Left lung (tissue), 10 donors: ENCODE results near the gene ANTXR1. TPM values are rescaled to one million over a fixed set of nuclear protein-coding genes. Genes with fewer than 3 reads are reported as not detected.

ENCODE experiments used
- ATAC-seq: fragments of 200-7000 bp; cut with Tn5 transposase; one replicate; pipeline ENCODE4 v1.9.1; 2020; ENCODE audit warnings: moderate library complexity
- DNase-seq, 4 donors: peaks; one replicate each; pipeline ENCODE4 v3.0.0-alpha.2; 2013 to 2020
- H3K27ac ChIP-seq, 2 donors: fragments of 200-600 bp; sonication (generic) in 1 of 2; one replicate each; pipeline versions ENCODE4 v1.5.0 to v1.8.0; 2020 to 2021
- H3K27me3 ChIP-seq, 2 donors: fragments of 200-600 bp; sonication (generic) in 1 of 2; one replicate each; pipeline versions ENCODE4 v1.5.0 to v1.8.0; 2020 to 2021
- H3K36me3 ChIP-seq, 2 donors: fragments of 200-600 bp; sonication (generic) in 1 of 2; one replicate each; pipeline versions ENCODE4 v1.5.0 to v1.8.0; 2020 to 2021
- H3K4me1 ChIP-seq, 2 donors: fragments of 200-600 bp; one replicate each; pipeline ENCODE4 v1.8.0; 2021
- H3K4me3 ChIP-seq, 2 donors: fragments of 200-600 bp; sonication (generic) in 1 of 2; one replicate each; pipeline versions ENCODE4 v1.5.0 to v1.8.0; 2020 to 2021; ENCODE audit warnings: mild to moderate bottlenecking in 1 of 2
- H3K9me3 ChIP-seq, 2 donors: fragments of 200-600 bp; sonication (generic) in 1 of 2; one replicate each; pipeline versions ENCODE4 v1.5.0 to v1.8.0; 2020 to 2021
- CTCF ChIP-seq, 2 donors: fragments of 200-600 bp; sonication (generic) in 1 of 2; IDR thresholded peaks; one replicate each; pipeline versions ENCODE4 v1.5.0 to v1.8.0; 2021; ENCODE audit warnings: antibody characterized with exemption in 2 of 2
- intact Hi-C, 2 donors: fragments of 100-400 bp; cut with DNase I; formaldehyde crosslinking; loops; one replicate each; pipeline versions ENCODE4 v1.11.2 to v1.14.2; 2022
- polyA plus RNA-seq, 6 donors: library from polyadenylated mRNA; unstranded; fragments of 120-200 nt; gene quantifications; one replicate each; pipeline ENCODE4 v1.2.1, GENCODE V29; 2013; ENCODE audit not compliant: insufficient read length in 6 of 6
- total RNA-seq, 2 donors: library from RNA; stranded (reverse); fragmentation: NEBNext Ultra II Directional; extraction: Animal tissue kit (Norgen Biotek cat#: 25700); gene quantifications; one replicate each; pipeline ENCODE4 v1.2.1, GENCODE V29; 2021
- donor health status: DM: no; HTN: yes; CAD: no.
- donor health status: DM: no; HTN: no; CAD: no.

The ANTXR1 gene
- total and polyA plus RNA-seq, 8 donors = 70.2 to 115 (median 87.3) TPM

GRCh38 chr2:69059731-69060290 is 46.8 kb downstream of the ANTXR1 start:
- peaks cover 0 to 6% of the 10 kb centered on the region in 2 donors for H3K4me1 ChIP-seq
- no peak for DNase-seq
- no peaks in the 10 kb centered on the region for H3K36me3 ChIP-seq
- intact Hi-C loops = no loop called here
- no peak overlapping the region for H3K27ac ChIP-seq
- ATAC-seq = no peak
- H3K9me3 ChIP-seq = no peaks in the 10 kb centered on the region
- no peaks in the 10 kb centered on the region for H3K27me3 ChIP-seq
- TF ChIP-seq CTCF (IDR thresholded peaks at IDR 0.05) = no peak
- no peak overlapping the region for H3K4me3 ChIP-seq

DNA sequence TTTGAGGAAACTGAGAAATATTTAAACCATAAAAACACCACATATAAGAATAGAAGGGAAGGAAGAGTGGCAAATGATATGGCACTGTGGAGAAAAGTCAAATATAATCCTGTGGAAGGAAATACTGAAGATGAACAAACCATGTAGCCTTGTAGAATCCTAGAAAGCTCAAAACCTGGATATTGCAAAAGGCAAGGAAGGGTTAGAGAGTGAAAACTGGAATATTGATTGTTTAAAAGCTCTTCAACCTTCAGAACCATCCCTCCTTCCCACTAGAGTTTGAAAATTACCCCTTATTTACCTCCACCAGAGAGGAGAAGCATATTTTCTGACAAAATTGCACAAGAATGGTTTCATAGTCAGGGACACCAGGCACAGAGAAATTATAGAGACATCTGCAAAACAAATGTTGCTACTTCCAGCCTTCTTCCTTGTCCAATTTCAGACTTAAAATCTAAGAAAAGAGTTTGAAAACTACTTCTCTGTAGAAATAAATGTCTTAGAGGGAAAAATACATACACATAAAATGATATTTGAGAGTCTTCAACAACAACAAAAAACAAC is 48.0 kb downstream of the ANTXR1 start:
- H3K4me3 ChIP-seq = no peak overlapping the region
- intact Hi-C loops = no loop called here
- no peak for ATAC-seq

DNA sequence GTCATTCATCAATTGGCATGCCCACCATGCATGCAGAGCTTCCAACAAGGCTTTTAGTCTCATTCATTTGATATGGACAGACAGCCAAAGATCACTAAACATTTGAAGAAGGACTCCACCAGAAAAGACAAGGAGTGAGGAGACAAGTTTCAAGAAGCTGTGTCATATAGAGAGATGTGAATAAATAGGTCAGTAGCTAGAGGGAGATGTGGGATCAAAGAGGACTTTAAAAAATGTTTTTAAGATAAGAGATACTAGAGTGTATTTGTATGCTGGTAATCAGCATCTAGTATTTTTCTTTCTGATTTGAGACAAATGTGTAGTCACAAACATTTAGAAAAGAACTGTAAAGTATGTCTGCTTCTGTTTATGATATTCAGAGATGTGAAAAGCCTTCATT is 48.5 kb downstream of the ANTXR1 start:
- Histone ChIP-seq H3K27me3 (no peaks in the 10 kb centered on the region), H3K4me3 (no peak overlapping the region), H3K9me3 (no peaks in the 10 kb centered on the region), H3K27ac (no peak overlapping the region), H3K4me1 (peaks cover 0 to 6% of the 10 kb centered on the region in 2 donors), H3K36me3 (no peaks in the 10 kb centered on the region)
- DNase-seq (no peak), ATAC-seq (no peak)
- TF ChIP-seq CTCF (IDR thresholded peaks at IDR 0.05) = no peak
- intact Hi-C loops = no loop called here

More for the DNA sequence above, 48.0 kb downstream of the ANTXR1 start:
- DNase-seq = no peak
- H3K36me3 ChIP-seq = no peaks in the 10 kb centered on the region
- H3K27me3 ChIP-seq = no peaks in the 10 kb centered on the region
- H3K27ac ChIP-seq = no peak overlapping the region
- H3K4me1 ChIP-seq = peaks cover 0 to 6% of the 10 kb centered on the region in 2 donors
- no peaks in the 10 kb centered on the region for H3K9me3 ChIP-seq
- no peak for TF ChIP-seq CTCF (IDR thresholded peaks at IDR 0.05)

GRCh38 chr2:69062307-69062962 is 49.5 kb downstream of the ANTXR1 start:
- ATAC-seq (no peak), DNase-seq (no peak)
- intact Hi-C loops = no loop called here
- no peak for TF ChIP-seq CTCF (IDR thresholded peaks at IDR 0.05)
- no peak overlapping the region for H3K27ac ChIP-seq
- H3K4me3 ChIP-seq = no peak overlapping the region
- H3K36me3 ChIP-seq = no peaks in the 10 kb centered on the region
- H3K4me1 ChIP-seq = peaks cover 0 to 6% of the 10 kb centered on the region in 2 donors
- no peaks in the 10 kb centered on the region for H3K27me3 ChIP-seq
- no peaks in the 10 kb centered on the region for H3K9me3 ChIP-seq

- no peaks in the 10 kb centered on the region for H3K36me3 ChIP-seq
- H3K27ac ChIP-seq = no peak overlapping the region
- peaks cover 0 to 6% of the 10 kb centered on the region in 2 donors for H3K4me1 ChIP-seq
- no peaks in the 10 kb centered on the region for H3K27me3 ChIP-seq
- TF ChIP-seq CTCF (IDR thresholded peaks at IDR 0.05) = no peak
- ATAC-seq = no peak
- no peak for DNase-seq
- intact Hi-C loops = no loop called here
- no peaks in the 10 kb centered on the region for H3K9me3 ChIP-seq
- no peak overlapping the region for H3K4me3 ChIP-seq
Measured at GRCh38 chr2:69065735-69066336, 52.9 kb downstream of the ANTXR1 start.
